Mesodermal cell (in vitro differentiated cells): ENCODE measurements around the gene GPC3.
"Not testable (repeated sequence)": the region's sequence is repeated elsewhere in the genome, so short reads cannot be mapped to it uniquely, and the experiment has no call there.

ENCODE experiments used
- H3K27ac ChIP-seq: 2 replicates; pipeline ENCODE4 v1.7.0; 2013; ENCODE audit warnings: mild to moderate bottlenecking, low read depth, low read length, moderate library complexity; ENCODE audit not compliant: severe bottlenecking
- H3K36me3 ChIP-seq: 2 replicates; pipeline ENCODE4 v1.7.1; 2013; ENCODE audit warnings: mild to moderate bottlenecking, low read length, moderate library complexity; ENCODE audit not compliant: control insufficient read depth, insufficient read depth
- H3K4me1 ChIP-seq: one replicate; pipeline ENCODE4 v1.7.1; 2013; ENCODE audit warnings: mild to moderate bottlenecking, low read length; ENCODE audit not compliant: insufficient read depth, control insufficient read depth, poor library complexity, severe bottlenecking
- H3K4me3 ChIP-seq: 2 replicates; pipeline ENCODE4 v1.7.0; 2013; ENCODE audit warnings: low read length, control low read depth, mild to moderate bottlenecking; ENCODE audit not compliant: insufficient read depth, poor library complexity, severe bottlenecking; ENCODE audit errors: extremely low read depth
- H3K9me3 ChIP-seq: 2 replicates; pipeline ENCODE4 v1.7.1; 2013; ENCODE audit warnings: mild to moderate bottlenecking, low read length, moderate library complexity; ENCODE audit not compliant: control insufficient read depth
- WGBS, 2 experiments: methylation state at CpG; one replicate each; pipeline ENCODE4 v1.1.5; 2013; ENCODE audit warnings: missing lambda C conversion rate in 2 of 2; ENCODE audit not compliant: insufficient coverage in 2 of 2; 5-methylcytosine and 5-hydroxymethylcytosine counted together

Gene GPC3

GRCh38 chrX:133527825-133528224 lies 457.6 kb downstream of the GPC3 start:
- Histone ChIP-seq H3K9me3 (no peaks in the 10 kb centered on the region), H3K4me3 (no peak overlapping the region), H3K27ac (no peak overlapping the region), H3K36me3 (no peaks in the 10 kb centered on the region), H3K4me1 (no peaks in the 10 kb centered on the region)
- WGBS, 2 experiments = no CpG with 5 or more reads among the region's 4 CpGs

- Histone ChIP-seq H3K9me3 (no peaks in the 10 kb centered on the region), H3K27ac (peak overlapping the region; percentile 16), H3K4me1 (no peaks in the 10 kb centered on the region), H3K4me3 (no peak overlapping the region), H3K36me3 (no peaks in the 10 kb centered on the region)
- WGBS, 2 experiments = 60% methylated on average over 1 of the region's 3 CpGs; no CpG with 5 or more reads in 1 of the 2 experiments
These were observed 458.0 kb downstream of the GPC3 start for GRCh38 chrX:133527415-133527814.

- not testable (repeated sequence) for H3K36me3 ChIP-seq, H3K27ac ChIP-seq, H3K4me3 ChIP-seq, H3K9me3 ChIP-seq, H3K4me1 ChIP-seq
- WGBS, 2 experiments = 93% methylated on average over 3 of the region's 3 CpGs; no CpG with 5 or more reads in 1 of the 2 experiments
These were observed 458.6 kb downstream of the GPC3 start for GRCh38 chrX:133526773-133527172.

- Histone ChIP-seq H3K9me3 (no peaks in the 10 kb centered on the region), H3K4me1 (no peaks in the 10 kb centered on the region), H3K36me3 (no peaks in the 10 kb centered on the region), H3K4me3 (no peak overlapping the region), H3K27ac (no peak overlapping the region)
- 92% methylated on average over 4 to 6 of the region's 7 CpGs for WGBS, 2 experiments
These were observed 461.9 kb downstream of the GPC3 start for GRCh38 chrX:133523526-133523925.

GRCh38 chrX:133523081-133523487 lies 462.3 kb downstream of the GPC3 start:
- no peaks in the 10 kb centered on the region for H3K9me3 ChIP-seq
- no peak overlapping the region for H3K4me3 ChIP-seq
- 90 to 95% methylated on average over 5 of the region's 5 CpGs for WGBS, 2 experiments
- H3K36me3 ChIP-seq = no peaks in the 10 kb centered on the region
- H3K4me1 ChIP-seq = no peaks in the 10 kb centered on the region
- no peak overlapping the region for H3K27ac ChIP-seq

- no peaks in the 10 kb centered on the region for H3K36me3 ChIP-seq
- no CpG with 5 or more reads among the region's 3 CpGs for WGBS, 2 experiments
- H3K9me3 ChIP-seq = no peaks in the 10 kb centered on the region
- H3K4me1 ChIP-seq = peaks cover 3% of the 10 kb centered on the region
- H3K27ac ChIP-seq = no peak overlapping the region
- H3K4me3 ChIP-seq = no peak overlapping the region
These were observed 468.7 kb downstream of the GPC3 start for GRCh38 chrX:133516686-133517085.

- no CpG with 5 or more reads among the region's 1 CpG for WGBS, 2 experiments
- peaks cover 3% of the 10 kb centered on the region for H3K4me1 ChIP-seq
- no peaks in the 10 kb centered on the region for H3K36me3 ChIP-seq
- H3K27ac ChIP-seq = no peak overlapping the region
- no peaks in the 10 kb centered on the region for H3K9me3 ChIP-seq
- no peak overlapping the region for H3K4me3 ChIP-seq
These were observed 470.9 kb downstream of the GPC3 start for GRCh38 chrX:133514486-133514885.

GRCh38 chrX:133513123-133513522 lies 472.3 kb downstream of the GPC3 start:
- WGBS, 2 experiments = no CpG with 5 or more reads among the region's 5 CpGs
- Histone ChIP-seq H3K36me3 (no peaks in the 10 kb centered on the region), H3K4me3 (no peak overlapping the region), H3K9me3 (no peaks in the 10 kb centered on the region), H3K4me1 (peaks cover 3% of the 10 kb centered on the region), H3K27ac (no peak overlapping the region)

- no peak overlapping the region for H3K4me3 ChIP-seq
- WGBS, 2 experiments = 80% methylated on average over 1 of the region's 3 CpGs; no CpG with 5 or more reads in 1 of the 2 experiments
- no peaks in the 10 kb centered on the region for H3K36me3 ChIP-seq
- H3K4me1 ChIP-seq = peaks cover 3% of the 10 kb centered on the region
- H3K9me3 ChIP-seq = no peaks in the 10 kb centered on the region
- no peak overlapping the region for H3K27ac ChIP-seq
These were observed 474.4 kb downstream of the GPC3 start for GRCh38 chrX:133511041-133511440.

- no peaks in the 10 kb centered on the region for H3K4me1 ChIP-seq
- WGBS, 2 experiments = 79 to 80% methylated on average over 7 of the region's 10 CpGs
- no peak overlapping the region for H3K4me3 ChIP-seq
- no peaks in the 10 kb centered on the region for H3K9me3 ChIP-seq
- no peak overlapping the region for H3K27ac ChIP-seq
- no peaks in the 10 kb centered on the region for H3K36me3 ChIP-seq
These were observed 488.0 kb downstream of the GPC3 start for GRCh38 chrX:133497356-133497755.

- no peak overlapping the region for H3K4me3 ChIP-seq
- WGBS, 2 experiments = 71 to 83% methylated on average over 6 to 9 of the region's 16 CpGs
These were observed 489.7 kb downstream of the GPC3 start for GRCh38 chrX:133495464-133496391.

More at GRCh38 chrX:133495464-133496391, 489.7 kb downstream of the GPC3 start:
- Histone ChIP-seq H3K9me3 (no peaks in the 10 kb centered on the region), H3K27ac (no peak overlapping the region), H3K36me3 (no peaks in the 10 kb centered on the region), H3K4me1 (no peaks in the 10 kb centered on the region)
